ENCODE measurements around the gene ABCD1.
"Not testable (repeated sequence)": the region's sequence is repeated elsewhere in the genome, so short reads cannot be mapped to it uniquely, and the experiment has no call there.

ABCD1 gene

DNA sequence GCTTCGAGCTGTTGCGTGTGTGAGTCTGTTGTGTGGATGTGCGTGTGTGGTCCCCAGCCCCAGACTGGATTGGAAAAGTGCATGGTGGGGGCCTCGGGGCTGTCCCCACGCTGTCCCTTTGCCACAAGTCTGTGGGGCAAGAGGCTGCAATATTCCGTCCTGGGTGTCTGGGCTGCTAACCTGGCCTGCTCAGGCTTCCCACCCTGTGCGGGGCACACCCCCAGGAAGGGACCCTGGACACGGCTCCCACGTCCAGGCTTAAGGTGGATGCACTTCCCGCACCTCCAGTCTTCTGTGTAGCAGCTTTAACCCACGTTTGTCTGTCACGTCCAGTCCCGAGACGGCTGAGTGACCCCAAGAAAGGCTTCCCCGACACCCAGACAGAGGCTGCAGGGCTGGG lies 28.6 kb upstream of the ABCD1 start:
- no peak overlapping the region for H2AFZ ChIP-seq (ENCODE audit: low read length)
- H3K79me2 ChIP-seq (ENCODE audit: insufficient read depth, low read length), result no peaks in the 10 kb centered on the region
- H3K9me2 ChIP-seq (ENCODE audit: low read depth, low read length), result no peaks in the 10 kb centered on the region
- no peak overlapping the region for H3K4me3 ChIP-seq (ENCODE audit: low read depth, low read length, poor library complexity, severe bottlenecking)
- no peaks in the 10 kb centered on the region for H3F3A ChIP-seq (ENCODE audit: insufficient read depth, low read length)
- no peaks in the 10 kb centered on the region for H4K20me1 ChIP-seq (ENCODE audit: insufficient read depth, low read length)
- H3K4me1 ChIP-seq (ENCODE audit: insufficient read depth, low read length, severe bottlenecking), result no peaks in the 10 kb centered on the region
- TF ChIP-seq EZH2 (IDR thresholded peaks at IDR 0.05; ENCODE audit: borderline replicate concordance, low read length), result no peak
- TF ChIP-seq, protein P1, sequence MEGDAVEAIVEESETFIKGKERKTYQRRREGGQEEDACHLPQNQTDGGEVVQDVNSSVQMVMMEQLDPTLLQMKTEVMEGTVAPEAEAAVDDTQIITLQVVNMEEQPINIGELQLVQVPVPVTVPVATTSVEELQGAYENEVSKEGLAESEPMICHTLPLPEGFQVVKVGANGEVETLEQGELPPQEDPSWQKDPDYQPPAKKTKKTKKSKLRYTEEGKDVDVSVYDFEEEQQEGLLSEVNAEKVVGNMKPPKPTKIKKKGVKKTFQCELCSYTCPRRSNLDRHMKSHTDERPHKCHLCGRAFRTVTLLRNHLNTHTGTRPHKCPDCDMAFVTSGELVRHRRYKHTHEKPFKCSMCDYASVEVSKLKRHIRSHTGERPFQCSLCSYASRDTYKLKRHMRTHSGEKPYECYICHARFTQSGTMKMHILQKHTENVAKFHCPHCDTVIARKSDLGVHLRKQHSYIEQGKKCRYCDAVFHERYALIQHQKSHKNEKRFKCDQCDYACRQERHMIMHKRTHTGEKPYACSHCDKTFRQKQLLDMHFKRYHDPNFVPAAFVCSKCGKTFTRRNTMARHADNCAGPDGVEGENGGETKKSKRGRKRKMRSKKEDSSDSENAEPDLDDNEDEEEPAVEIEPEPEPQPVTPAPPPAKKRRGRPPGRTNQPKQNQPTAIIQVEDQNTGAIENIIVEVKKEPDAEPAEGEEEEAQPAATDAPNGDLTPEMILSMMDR (IDR thresholded peaks at IDR 0.05; ENCODE audit: low read length), result no peak
- no peaks in the 10 kb centered on the region for H3K9me3 ChIP-seq (ENCODE audit: low read length)
- H3K9ac ChIP-seq (ENCODE audit: low read length), result no peak overlapping the region
- H3K27ac ChIP-seq (ENCODE audit: low read depth, low read length, poor library complexity, severe bottlenecking), result no peak overlapping the region
- no peaks in the 10 kb centered on the region for H3K27me3 ChIP-seq (ENCODE audit: insufficient read depth, low read length)
- H3K4me2 ChIP-seq (ENCODE audit: low read length), result no peak overlapping the region
- peaks cover 5% of the 10 kb centered on the region; the same call in 1 of the 2 replicates for H3K36me3 ChIP-seq (ENCODE audit: insufficient read depth, low read length)

DNA sequence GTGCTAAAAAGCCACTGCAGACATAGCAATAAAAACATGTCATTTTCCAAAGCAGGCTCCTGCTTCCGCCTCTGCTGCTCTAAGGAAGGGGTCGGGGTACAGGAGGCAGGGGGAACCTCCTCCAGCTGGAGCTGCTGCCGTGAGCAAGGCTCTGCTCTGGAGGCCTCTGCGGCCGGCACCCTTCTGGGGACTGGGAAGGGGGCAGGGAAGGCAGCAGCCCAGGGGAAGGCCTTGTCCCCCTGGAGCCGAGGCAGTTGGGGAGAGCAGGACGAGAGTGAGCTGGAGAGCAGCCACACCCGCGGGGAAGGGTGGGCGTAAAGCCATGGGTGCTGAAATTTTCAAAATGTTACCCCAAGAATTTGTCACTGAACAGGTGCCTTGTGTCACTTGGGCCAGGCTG lies 28.1 kb upstream of the ABCD1 start:
- not testable (repeated sequence) for H3K4me1 ChIP-seq (ENCODE audit: insufficient read depth, low read length, severe bottlenecking); H3K9ac ChIP-seq (ENCODE audit: low read length); H3K4me3 ChIP-seq (ENCODE audit: low read depth, low read length, poor library complexity, severe bottlenecking); H3K36me3 ChIP-seq (ENCODE audit: insufficient read depth, low read length); H3K79me2 ChIP-seq (ENCODE audit: insufficient read depth, low read length); H3K9me3 ChIP-seq (ENCODE audit: low read length); H3K9me2 ChIP-seq (ENCODE audit: low read depth, low read length); H2AFZ ChIP-seq (ENCODE audit: low read length); H3F3A ChIP-seq (ENCODE audit: insufficient read depth, low read length); H3K4me2 ChIP-seq (ENCODE audit: low read length); H3K27ac ChIP-seq (ENCODE audit: low read depth, low read length, poor library complexity, severe bottlenecking); H3K27me3 ChIP-seq (ENCODE audit: insufficient read depth, low read length); H4K20me1 ChIP-seq (ENCODE audit: insufficient read depth, low read length)

DNA sequence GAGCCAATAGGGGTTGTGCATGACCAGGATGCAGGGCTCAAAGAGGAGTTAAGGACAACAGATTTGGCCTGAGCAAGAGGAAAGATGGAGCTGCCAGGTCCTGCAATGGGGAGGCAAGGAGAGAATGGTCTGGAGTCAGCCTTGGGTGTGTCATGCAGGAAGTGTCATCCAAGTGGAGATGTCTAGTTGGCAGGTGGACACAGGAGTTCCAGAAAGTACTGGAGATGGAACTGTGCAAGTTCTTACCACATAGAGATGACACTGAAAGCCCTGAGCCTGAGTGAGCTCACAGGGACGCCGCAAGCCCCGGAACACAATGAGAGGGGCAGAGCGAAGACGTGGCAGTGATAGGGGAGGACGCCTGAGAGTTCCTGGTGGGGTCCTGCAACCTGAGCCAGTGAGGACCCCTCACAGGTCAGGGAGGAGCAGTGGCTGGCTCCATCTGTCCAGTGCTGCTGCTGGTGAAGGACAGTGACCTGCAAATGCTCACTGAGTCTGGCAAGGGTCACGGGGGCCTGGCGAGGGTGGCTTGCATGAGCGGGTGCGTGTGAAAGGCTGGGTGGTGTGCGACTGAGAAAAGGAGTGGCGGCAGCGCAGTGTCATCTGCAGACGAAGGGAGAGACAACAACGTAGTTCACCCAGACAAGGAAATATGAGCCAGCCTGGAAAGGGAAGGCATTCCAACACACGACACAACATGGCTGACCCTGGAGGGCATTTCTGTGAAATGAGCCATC lies 27.5 kb upstream of the ABCD1 start:
- not testable (repeated sequence) for H3K36me3 ChIP-seq (ENCODE audit: insufficient read depth, low read length)

DNA sequence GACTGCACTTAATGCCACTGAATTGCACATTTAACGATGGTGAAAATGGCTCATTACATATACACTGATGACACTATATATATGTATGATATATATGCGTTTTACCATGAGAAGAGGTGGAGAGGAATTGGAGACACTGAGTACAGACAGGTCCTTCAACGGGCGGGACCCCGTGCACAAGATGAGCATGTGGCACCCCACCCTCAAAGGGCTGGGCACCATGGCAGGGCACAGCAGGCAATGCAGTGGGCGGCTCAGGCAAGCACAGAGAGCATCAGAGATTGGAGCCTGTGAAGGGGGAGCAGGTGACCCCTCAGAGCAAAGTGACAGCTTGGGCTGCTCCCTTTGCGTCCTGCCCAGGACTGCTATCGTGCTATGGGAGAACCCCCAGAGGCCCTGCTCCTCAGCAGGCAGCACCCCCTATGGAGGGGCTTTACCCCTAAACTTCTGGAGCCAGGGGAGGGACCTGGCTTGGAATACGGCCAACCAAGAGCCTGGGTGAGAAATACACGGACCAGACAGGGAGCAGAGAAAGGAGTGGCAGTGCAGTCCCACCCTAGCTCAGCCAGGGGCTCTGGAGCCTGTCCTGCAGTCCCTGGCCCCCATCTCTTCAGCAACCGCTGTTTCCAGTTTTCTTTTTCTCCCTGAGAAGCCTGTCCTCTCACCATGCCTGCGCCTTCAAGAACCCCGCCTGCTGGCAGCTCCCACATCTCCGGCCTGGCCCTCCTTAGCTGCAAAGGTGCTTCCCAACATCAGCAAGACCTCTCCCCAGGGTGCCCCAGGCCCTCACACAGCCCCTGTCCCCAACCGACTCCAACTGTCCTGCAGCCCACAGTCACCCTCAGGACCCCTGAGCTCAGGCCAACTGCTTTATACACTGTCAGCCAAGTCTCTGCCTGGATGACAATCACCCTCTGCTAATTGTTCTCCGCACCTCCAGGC lies 26.5 kb upstream of the ABCD1 start:
- H3K4me2 ChIP-seq (ENCODE audit: low read length), result no peak overlapping the region

More for the DNA sequence above, 27.5 kb upstream of the ABCD1 start:
- not testable (repeated sequence) for H3K4me1 ChIP-seq (ENCODE audit: insufficient read depth, low read length, severe bottlenecking); H2AFZ ChIP-seq (ENCODE audit: low read length); H3K9ac ChIP-seq (ENCODE audit: low read length); H3K9me2 ChIP-seq (ENCODE audit: low read depth, low read length); H3K4me2 ChIP-seq (ENCODE audit: low read length); H3K79me2 ChIP-seq (ENCODE audit: insufficient read depth, low read length); H3K9me3 ChIP-seq (ENCODE audit: low read length); H3K4me3 ChIP-seq (ENCODE audit: low read depth, low read length, poor library complexity, severe bottlenecking); H3F3A ChIP-seq (ENCODE audit: insufficient read depth, low read length); H3K27me3 ChIP-seq (ENCODE audit: insufficient read depth, low read length); H3K27ac ChIP-seq (ENCODE audit: low read depth, low read length, poor library complexity, severe bottlenecking); H4K20me1 ChIP-seq (ENCODE audit: insufficient read depth, low read length)

DNA sequence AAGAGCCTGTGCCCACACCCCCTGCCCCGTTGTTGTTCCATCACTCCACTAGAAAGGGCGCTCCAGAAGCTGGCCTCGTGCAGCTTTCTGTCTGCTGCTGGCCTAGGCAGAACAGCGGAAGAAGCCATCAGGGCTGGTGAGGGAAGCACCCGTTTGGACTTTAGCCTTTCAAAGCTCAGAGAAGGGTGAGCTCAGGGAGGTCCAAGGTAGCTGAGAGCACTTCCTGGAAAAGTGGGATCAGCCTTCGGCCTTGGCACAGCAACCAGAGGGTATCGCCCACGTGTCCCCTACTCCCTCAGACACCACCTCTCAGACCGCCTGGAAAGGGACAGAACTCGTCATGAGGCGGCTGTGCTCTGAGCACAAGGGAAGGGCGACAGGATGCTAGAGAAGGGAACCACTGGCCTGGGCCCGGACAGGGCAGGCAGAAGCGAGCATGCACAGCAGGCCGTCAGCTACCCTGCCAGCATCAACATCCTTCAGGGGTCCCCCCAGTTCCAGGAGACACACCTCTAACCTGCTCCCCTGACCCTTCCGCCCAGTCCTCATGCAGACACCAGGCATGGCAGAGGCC lies 25.4 kb upstream of the ABCD1 start:
- H3K4me2 ChIP-seq (ENCODE audit: low read length); H3K79me2 ChIP-seq (ENCODE audit: insufficient read depth, low read length); H3K4me1 ChIP-seq (ENCODE audit: insufficient read depth, low read length, severe bottlenecking); H3K9ac ChIP-seq (ENCODE audit: low read length); H4K20me1 ChIP-seq (ENCODE audit: insufficient read depth, low read length); H3K4me3 ChIP-seq (ENCODE audit: low read depth, low read length, poor library complexity, severe bottlenecking); H3K27ac ChIP-seq (ENCODE audit: low read depth, low read length, poor library complexity, severe bottlenecking); H3F3A ChIP-seq (ENCODE audit: insufficient read depth, low read length); H3K27me3 ChIP-seq (ENCODE audit: insufficient read depth, low read length); H3K9me3 ChIP-seq (ENCODE audit: low read length); H3K9me2 ChIP-seq (ENCODE audit: low read depth, low read length); H2AFZ ChIP-seq (ENCODE audit: low read length); H3K36me3 ChIP-seq (ENCODE audit: insufficient read depth, low read length): not testable (repeated sequence)

More for the DNA sequence above, 26.5 kb upstream of the ABCD1 start:
- Histone ChIP-seq H3K79me2 (ENCODE audit: insufficient read depth, low read length) (no peaks in the 10 kb centered on the region), H3K9me2 (ENCODE audit: low read depth, low read length) (no peaks in the 10 kb centered on the region), H3K27ac (ENCODE audit: low read depth, low read length, poor library complexity, severe bottlenecking) (no peak overlapping the region), H2AFZ (ENCODE audit: low read length) (no peak overlapping the region), H3K27me3 (ENCODE audit: insufficient read depth, low read length) (no peaks in the 10 kb centered on the region), H3K9ac (ENCODE audit: low read length) (no peak overlapping the region), H3F3A (ENCODE audit: insufficient read depth, low read length) (no peaks in the 10 kb centered on the region), H3K4me1 (ENCODE audit: insufficient read depth, low read length, severe bottlenecking) (no peaks in the 10 kb centered on the region), H3K4me3 (ENCODE audit: low read depth, low read length, poor library complexity, severe bottlenecking) (no peak overlapping the region), H3K36me3 (ENCODE audit: insufficient read depth, low read length) (peaks cover 5% of the 10 kb centered on the region), H4K20me1 (ENCODE audit: insufficient read depth, low read length) (no peaks in the 10 kb centered on the region), H3K9me3 (ENCODE audit: low read length) (no peaks in the 10 kb centered on the region)
- no peak for TF ChIP-seq EZH2 (IDR thresholded peaks at IDR 0.05; ENCODE audit: borderline replicate concordance, low read length)

DNA sequence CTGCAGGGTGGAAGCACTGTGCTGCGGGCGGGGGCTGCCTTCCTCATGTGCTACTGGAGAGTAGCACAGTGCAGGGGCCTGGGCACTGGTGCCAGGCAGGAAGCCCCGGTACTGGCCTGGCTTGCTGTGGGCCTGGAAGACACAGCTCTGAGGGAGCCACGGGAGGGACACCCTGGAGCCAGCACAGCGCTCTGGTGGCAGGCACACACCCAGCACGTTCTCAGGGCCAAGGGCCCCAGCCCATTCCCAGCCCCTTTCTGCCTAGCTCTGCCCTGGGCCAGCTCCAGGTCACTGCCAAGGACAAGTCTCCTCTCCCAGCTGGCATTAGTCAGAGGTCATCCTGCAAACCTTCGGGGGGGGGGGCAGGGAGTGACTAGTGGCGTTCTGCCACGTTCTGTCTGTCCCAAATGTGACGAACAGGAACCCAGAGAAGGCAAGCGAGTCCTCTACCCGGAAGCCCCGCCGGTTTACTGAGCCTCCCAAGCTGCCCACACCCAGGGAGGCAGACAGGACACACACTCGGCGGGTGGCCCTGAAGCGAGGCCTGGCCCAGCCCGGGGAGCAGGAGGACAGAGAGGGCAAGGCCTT lies 24.8 kb upstream of the ABCD1 start:
- not testable (repeated sequence) for H3K27me3 ChIP-seq (ENCODE audit: insufficient read depth, low read length); H2AFZ ChIP-seq (ENCODE audit: low read length); H3K9me2 ChIP-seq (ENCODE audit: low read depth, low read length); H3F3A ChIP-seq (ENCODE audit: insufficient read depth, low read length); H3K9me3 ChIP-seq (ENCODE audit: low read length); H3K4me1 ChIP-seq (ENCODE audit: insufficient read depth, low read length, severe bottlenecking); H3K36me3 ChIP-seq (ENCODE audit: insufficient read depth, low read length); H4K20me1 ChIP-seq (ENCODE audit: insufficient read depth, low read length); H3K4me3 ChIP-seq (ENCODE audit: low read depth, low read length, poor library complexity, severe bottlenecking); H3K79me2 ChIP-seq (ENCODE audit: insufficient read depth, low read length); H3K4me2 ChIP-seq (ENCODE audit: low read length); H3K27ac ChIP-seq (ENCODE audit: low read depth, low read length, poor library complexity, severe bottlenecking); H3K9ac ChIP-seq (ENCODE audit: low read length)

All from OCI-LY1 (cell line).